IMR-90 (cell line): ENCODE measurements around the gene AKAP9. TPM values are rescaled to one million over a fixed set of nuclear protein-coding genes. Genes with fewer than 3 reads are reported as not detected.

ENCODE experiments used
- ATAC-seq: fragments of 200-7000 bp; cut with Tn5 transposase; 2 replicates; pipeline ENCODE4 v1.9.1; 2020; ENCODE audit warnings: low read depth, mild to moderate bottlenecking, moderate library complexity
- BruUV-seq: library from RNA; stranded (reverse); fragments of 400-500 nt; replicated peaks from 2 replicates; lab custom pipeline; 2021; lab: Mats Ljungman, UMichigan
- CTCF ChIA-PET: fragments of 300-600 bp; formaldehyde crosslinking; extraction: SDS; loops from one replicate; lab custom pipeline; 2021; ENCODE audit warnings: antibody characterized with exemption; lab: Yijun Ruan, JAX
- POLR2A ChIA-PET: fragments of 300-600 bp; sonication (Branson Sonifier 250); formaldehyde crosslinking; loops from one replicate; lab custom pipeline; 2022; ENCODE audit warnings: antibody characterized with exemption; ENCODE audit not compliant: unreplicated experiment; lab: Charles Lee
- DNase-seq: peaks from one replicate; pipeline ENCODE4 v3.0.0; 2013
- H2AFZ ChIP-seq: replicated peaks from 2 replicates; pipeline ENCODE3; 2013; ENCODE audit warnings: low read length, mild to moderate bottlenecking; ENCODE audit not compliant: poor library complexity
- H2AK5ac ChIP-seq: 2 replicates; pipeline ENCODE4 v1.6.1; 2013; ENCODE audit warnings: low read depth, low read length, inconsistent platforms
- H2AK9ac ChIP-seq: replicated peaks from 2 replicates; pipeline ENCODE3; 2013; ENCODE audit warnings: mild to moderate bottlenecking, low read depth, low read length, moderate library complexity; ENCODE audit not compliant: poor library complexity
- H2BK120ac ChIP-seq: 2 replicates; pipeline ENCODE4 v1.6.1; 2013; ENCODE audit warnings: low read depth, low read length, inconsistent platforms
- H2BK15ac ChIP-seq: 3 replicates; pipeline ENCODE4 v1.6.1; 2013; ENCODE audit warnings: low read depth, low read length, inconsistent platforms
- H2BK20ac ChIP-seq: 2 replicates; pipeline ENCODE4 v1.6.1; 2013; ENCODE audit warnings: low read depth, mild to moderate bottlenecking, inconsistent platforms, low read length, moderate library complexity
- H2BK5ac ChIP-seq: 2 replicates; pipeline ENCODE4 v1.6.1; 2013; ENCODE audit warnings: mild to moderate bottlenecking, low read depth, low read length, inconsistent platforms; ENCODE audit not compliant: poor library complexity, severe bottlenecking
- H3K14ac ChIP-seq: replicated peaks from 2 replicates; pipeline ENCODE4 v1.6.1; 2013; ENCODE audit warnings: low read depth, low read length, inconsistent platforms
- H3K18ac ChIP-seq: 2 replicates; pipeline ENCODE4 v1.6.1; 2013; ENCODE audit warnings: low read depth, low read length, control low read depth
- H3K23ac ChIP-seq: 2 replicates; pipeline ENCODE4 v1.6.1; 2013; ENCODE audit warnings: low read depth, low read length, inconsistent platforms
- H3K27ac ChIP-seq: 2 replicates; pipeline ENCODE4 v1.5.1; 2013; ENCODE audit warnings: mild to moderate bottlenecking, control low read depth, low read length; ENCODE audit not compliant: insufficient read depth
- H3K27me3 ChIP-seq: 2 replicates; pipeline ENCODE4 v1.6.1; 2013; ENCODE audit warnings: low read length; ENCODE audit not compliant: control insufficient read depth, insufficient read depth
- H3K36me3 ChIP-seq: 2 replicates; pipeline ENCODE4 v1.6.1; 2013; ENCODE audit warnings: low read length, mixed read lengths; ENCODE audit not compliant: control insufficient read depth, insufficient read depth
- H3K4ac ChIP-seq: 2 replicates; pipeline ENCODE4 v1.6.1; 2013; ENCODE audit warnings: low read depth, low read length, inconsistent platforms
- H3K4me1 ChIP-seq: 2 replicates; pipeline ENCODE4 v1.6.1; 2013; ENCODE audit warnings: low read length, mixed read lengths; ENCODE audit not compliant: control insufficient read depth, insufficient read depth
- H3K4me2 ChIP-seq: 2 replicates; pipeline ENCODE4 v1.6.1; 2013; ENCODE audit warnings: low read depth, mild to moderate bottlenecking, control low read depth, low read length, moderate library complexity
- H3K4me3 ChIP-seq: 2 replicates; pipeline ENCODE4 v1.5.1; 2013; ENCODE audit warnings: low read depth, mild to moderate bottlenecking, control low read depth, low read length, moderate library complexity; ENCODE audit not compliant: insufficient read depth
- H3K56ac ChIP-seq: 2 replicates; pipeline ENCODE4 v1.6.1; 2013; ENCODE audit warnings: low read length, inconsistent platforms; ENCODE audit not compliant: insufficient read depth; ENCODE audit errors: extremely low read depth
- H3K79me1 ChIP-seq, 2 experiments: 2 replicates each; pipeline ENCODE4 v1.6.1; 2013; ENCODE audit warnings: low read length in 2 of 2, inconsistent platforms in 1 of 2, low read depth in 1 of 2
- H3K9ac ChIP-seq: 2 replicates; pipeline ENCODE4 v1.6.1; 2013; ENCODE audit warnings: low read depth, low read length, control low read depth
- H3K9me1 ChIP-seq: 2 replicates; pipeline ENCODE4 v1.6.1; 2013; ENCODE audit warnings: low read length, inconsistent platforms; ENCODE audit not compliant: insufficient read depth
- H3K9me3 ChIP-seq: 2 replicates; pipeline ENCODE4 v1.6.1; 2013; ENCODE audit warnings: low read length; ENCODE audit not compliant: control insufficient read depth, insufficient read depth
- H4K20me1 ChIP-seq: 2 replicates; pipeline ENCODE4 v1.6.1; 2013; ENCODE audit warnings: low read length, inconsistent platforms; ENCODE audit not compliant: insufficient read depth
- H4K5ac ChIP-seq: 2 replicates; pipeline ENCODE4 v1.6.1; 2013; ENCODE audit warnings: mild to moderate bottlenecking, low read depth, low read length, control low read depth
- H4K8ac ChIP-seq, 2 experiments: 2 replicates each; pipeline ENCODE4 v1.6.1; 2013; ENCODE audit warnings: low read depth in 2 of 2, low read length in 2 of 2, control low read depth in 1 of 2, inconsistent platforms in 1 of 2
- H4K91ac ChIP-seq: 2 replicates; pipeline ENCODE4 v1.6.1; 2013; ENCODE audit warnings: low read depth, low read length, inconsistent platforms; ENCODE audit not compliant: insufficient read depth
- CHD1 ChIP-seq: IDR thresholded peaks from 2 replicates; pipeline ENCODE4 v1.6.1; 2012; ENCODE audit warnings: low read depth, low read length, improper control_type of control experiment
- MAZ ChIP-seq: IDR thresholded peaks from 2 replicates; pipeline ENCODE4 v1.6.1; 2012; ENCODE audit warnings: low read depth, mild to moderate bottlenecking, low read length, improper control_type of control experiment, moderate library complexity, borderline replicate concordance
- RFX5 ChIP-seq: IDR thresholded peaks from 2 replicates; pipeline ENCODE4 v1.8.0; 2012; ENCODE audit warnings: low read depth, mild to moderate bottlenecking, low read length, moderate library complexity
- WGBS, 2 experiments: methylation state at CpG; one replicate each; pipeline versions ENCODE4 v1.1.5 to v1.1.7; 2013; ENCODE audit warnings: missing lambda C conversion rate in 2 of 2; ENCODE audit not compliant: insufficient read length in 1 of 2; ENCODE audit errors: extremely low coverage in 2 of 2; 5-methylcytosine and 5-hydroxymethylcytosine counted together
- dilution Hi-C: fragments of 300-500 bp; cut with HindIII; formaldehyde crosslinking; loops from one replicate; pipeline ENCODE4 v1.14.3; 2018; ENCODE audit warnings: low sequenced_read_pairs; ENCODE audit not compliant: unreplicated experiment
- in situ Hi-C: fragments of 300-500 bp; cut with MboI; formaldehyde crosslinking; loops from 3 replicates; pipeline ENCODE4 v1.14.3; 2019; ENCODE audit warnings: low sequenced_read_pairs, inconsistent platforms, mixed read lengths
- intact Hi-C: fragments of 100-400 bp; cut with micrococcal nuclease; formaldehyde crosslinking; loops from 2 replicates; pipeline ENCODE4 v1.10.0; 2022
- polyA plus RNA-seq, 3 experiments: library from polyadenylated mRNA; depleted of rRNA; stranded (reverse); fragments of >200 nt; gene quantifications; 2 replicates each; pipeline ENCODE4 v1.2.3, GENCODE V29; 2012; ENCODE audit warnings: low replicate concordance in 1 of 3
- total RNA-seq: library from RNA; depleted of rRNA; stranded (reverse); fragments of >200 nt; gene quantifications from 2 replicates; pipeline ENCODE4 v1.2.3, GENCODE V29; 2012

The AKAP9 gene
- total and polyA plus RNA-seq, 2 of the 4 experiments (the other 2 are of a cell fraction): 9.7 to 25.3 TPM

DNA sequence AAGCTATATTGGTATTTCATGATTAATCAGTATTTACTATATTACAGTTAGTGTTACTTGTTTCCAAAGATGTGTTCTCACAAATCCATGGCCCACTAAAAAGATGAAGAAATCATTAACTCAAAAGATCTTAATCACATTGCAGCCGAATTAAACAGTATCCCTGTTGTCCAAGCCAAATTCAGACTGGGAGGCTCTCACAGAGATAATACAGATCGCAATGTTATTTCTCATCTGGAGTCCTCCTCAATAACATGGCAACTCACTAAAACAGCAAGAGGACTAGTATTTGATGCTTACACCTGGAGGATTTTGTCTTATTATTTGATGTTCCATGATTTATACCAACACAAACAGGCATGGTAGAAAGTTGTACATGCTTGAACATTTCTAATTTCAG is 170.2 kb downstream of the AKAP9 start:
- no peak overlapping the region for H3K4me2 ChIP-seq
- H3K36me3 ChIP-seq: peaks cover 15% of the 10 kb centered on the region
- H3K9me1 ChIP-seq: no peaks in the 10 kb centered on the region
- dilution Hi-C loops (no loop called here), intact Hi-C loops (no loop called here), in situ Hi-C loops (no loop called here)
- ChIA-PET CTCF (interaction anchor here (0.6 kb wide), 1 partner anchor 238 kb away, joined by 4 read pairs; no protein-coding TSS in a partner anchor), POLR2A (no interaction called here)
- no peak overlapping the region for H2BK15ac ChIP-seq
- H3K79me1 ChIP-seq: no peaks in the 10 kb centered on the region
- H3K4me1 ChIP-seq: no peaks in the 10 kb centered on the region
- no peak overlapping the region for H3K27ac ChIP-seq
- no peak overlapping the region for H3K23ac ChIP-seq
- H4K20me1 ChIP-seq: no peaks in the 10 kb centered on the region
- H3K27me3 ChIP-seq: no peaks in the 10 kb centered on the region
- no peak overlapping the region for H2AK5ac ChIP-seq
- no peak overlapping the region for H4K5ac ChIP-seq
- H3K9ac ChIP-seq: no peak overlapping the region
- H3K14ac ChIP-seq: no peak overlapping the region
- H4K8ac ChIP-seq: no peak overlapping the region
- no peak overlapping the region for H3K18ac ChIP-seq
- no TSS peak for BruUV-seq
- H3K9me3 ChIP-seq: no peaks in the 10 kb centered on the region
- TF ChIP-seq CHD1 (no peak), RFX5 (no peak), MAZ (no peak)
- no peak overlapping the region for H3K4me3 ChIP-seq
- 100% methylated on average over 1 of the region's 2 CpGs; no CpG with 5 or more reads in 1 of the 2 experiments for WGBS, 2 experiments
- H2BK5ac ChIP-seq: no peak overlapping the region
- DNase-seq (no peak), ATAC-seq (no peak)
- no peak overlapping the region for H4K91ac ChIP-seq
- H2BK120ac ChIP-seq: no peak overlapping the region
- no peak overlapping the region for H2BK20ac ChIP-seq
- no peak overlapping the region for H3K4ac ChIP-seq
- H2AK9ac ChIP-seq: no peak overlapping the region
- H3K56ac ChIP-seq: no peak overlapping the region
- no peak overlapping the region for H2AFZ ChIP-seq
